B cell (primary cell): ENCODE measurements around the gene UGT3A1. TPM values are rescaled to one million over a fixed set of nuclear protein-coding genes. Genes with fewer than 3 reads are reported as not detected.
"Not testable (repeated sequence)": the region's sequence is repeated elsewhere in the genome, so short reads cannot be mapped to it uniquely, and the experiment has no call there.

Experiments
- ATAC-seq: fragments of 200-7000 bp; cut with Tn5 transposase; one replicate; pipeline ENCODE4 v1.10.0; 2021; ENCODE audit warnings: low read depth, mild to moderate bottlenecking, moderate number of reproducible peaks, moderate library complexity
- CTCF ChIA-PET: fragments of 350-600 bp; sonication (Branson Sonifier 250); formaldehyde crosslinking; loops from one replicate; lab custom pipeline; 2021; ENCODE audit warnings: antibody characterized with exemption, inconsistent platforms; lab: Charles Lee
- POLR2A ChIA-PET: fragments of 350-600 bp; sonication (Branson Sonifier 250); formaldehyde crosslinking; loops from one replicate; lab custom pipeline; 2021; ENCODE audit warnings: antibody characterized with exemption; lab: Charles Lee
- DNase-seq: peaks from one replicate; pipeline ENCODE4 v3.0.0; 2013
- H2AFZ ChIP-seq: 2 replicates; pipeline ENCODE4 v1.6.1; 2012; ENCODE audit warnings: mild to moderate bottlenecking, low read depth, low read length; ENCODE audit not compliant: insufficient read depth, poor library complexity, severe bottlenecking
- H3K27ac ChIP-seq, 2 donors: 1 replicate in 1 of 2; 2 replicates in 1 of 2; pipeline ENCODE4 v1.5.1; 2012 to 2013; ENCODE audit warnings: low read length in 2 of 2, mild to moderate bottlenecking in 2 of 2, moderate library complexity in 1 of 2
- H3K27me3 ChIP-seq, 4 experiments: fragments of 200-600 bp in 1 of 4; sonication (generic) in 1 of 4; replicated peaks in 1 of 4; 1 replicate in 2 of 4; 2 replicates in 2 of 4; pipeline versions ENCODE4 v1.6.1 to v1.7.0; 2013 to 2016; ENCODE audit warnings: low read length in 3 of 4, mild to moderate bottlenecking in 2 of 4, mixed read lengths in 1 of 4, moderate library complexity in 1 of 4; ENCODE audit not compliant: insufficient read depth in 4 of 4, control insufficient read depth in 3 of 4; ENCODE audit errors: control extremely low read depth in 1 of 4
- H3K36me3 ChIP-seq, 2 experiments: replicated peaks in 1 of 2; 1 replicate in 1 of 2; 2 replicates in 1 of 2; pipeline versions ENCODE4 v1.6.1 to v1.7.1; 2013; ENCODE audit warnings: low read length in 1 of 2; ENCODE audit not compliant: insufficient read depth in 2 of 2, control insufficient read depth in 1 of 2; ENCODE audit errors: control extremely low read depth in 1 of 2, extremely low read depth in 1 of 2
- H3K4me1 ChIP-seq, 2 donors: fragments of 200-600 bp in 1 of 2; sonication (generic) in 1 of 2; 1 replicate in 1 of 2; 2 replicates in 1 of 2; pipeline versions ENCODE4 v1.5.1 to v1.6.1; 2013 to 2017; ENCODE audit warnings: low read length in 2 of 2; ENCODE audit not compliant: control insufficient read depth in 2 of 2, insufficient read depth in 2 of 2
- H3K4me2 ChIP-seq: replicated peaks from 2 replicates; pipeline ENCODE3; 2012; ENCODE audit warnings: mild to moderate bottlenecking, low read depth, low read length; ENCODE audit not compliant: poor library complexity, severe bottlenecking
- H3K4me3 ChIP-seq, 5 experiments: fragments of 200-600 bp in 1 of 5; sonication (generic) in 1 of 5; 1 replicate in 3 of 5; 2 replicates in 2 of 5; pipeline versions ENCODE4 v1.5.1 to v1.7.0; 2011 to 2016; ENCODE audit warnings: low read length in 4 of 5, mild to moderate bottlenecking in 4 of 5, low read depth in 2 of 5, control low read depth in 1 of 5, moderate library complexity in 1 of 5; ENCODE audit not compliant: insufficient read depth in 1 of 5; ENCODE audit errors: control extremely low read depth in 1 of 5, extremely low read depth in 1 of 5
- H3K79me2 ChIP-seq: fragments of 200-600 bp; sonication (generic); one replicate; pipeline ENCODE4 v1.6.0; 2016; ENCODE audit warnings: low read length; ENCODE audit not compliant: control insufficient read depth, insufficient read depth
- H3K9ac ChIP-seq: fragments of 200-600 bp; sonication (generic); 2 replicates; pipeline ENCODE4 v1.6.1; 2017; ENCODE audit warnings: mild to moderate bottlenecking, low read length, moderate library complexity
- H3K9me3 ChIP-seq, 3 donors: one replicate each; pipeline versions ENCODE4 v1.6.1 to v1.7.1; 2013; ENCODE audit warnings: low read length in 2 of 3; ENCODE audit not compliant: control insufficient read depth in 2 of 3, insufficient read depth in 1 of 3; ENCODE audit errors: control extremely low read depth in 1 of 3
- H4K20me1 ChIP-seq: 2 replicates; pipeline ENCODE4 v1.6.0; 2012; ENCODE audit warnings: mild to moderate bottlenecking, low read length; ENCODE audit not compliant: insufficient read depth, control insufficient read depth, poor library complexity, severe bottlenecking
- H3K27ac Mint-ChIP-seq: one replicate; pipeline ENCODE4 v1.8.0; 2021; ENCODE audit warnings: mixed read lengths
- H3K27me3 Mint-ChIP-seq: one replicate; pipeline ENCODE4 v1.8.0; 2021; ENCODE audit warnings: mixed read lengths
- H3K4me1 Mint-ChIP-seq: one replicate; pipeline ENCODE4 v1.8.0; 2021; ENCODE audit warnings: mixed read lengths
- H3K4me3 Mint-ChIP-seq: one replicate; pipeline ENCODE4 v1.8.0; 2021; ENCODE audit warnings: mixed read lengths
- H3K9me3 Mint-ChIP-seq: one replicate; pipeline ENCODE4 v1.8.0; 2022; ENCODE audit warnings: mixed read lengths; ENCODE audit not compliant: insufficient read depth
- EZH2 ChIP-seq: IDR thresholded peaks from 2 replicates; pipeline ENCODE4 v1.6.1; 2012; ENCODE audit warnings: borderline replicate concordance, low read depth, mild to moderate bottlenecking, moderate library complexity, low read length; ENCODE audit not compliant: insufficient read depth, poor library complexity, severe bottlenecking
- WGBS: methylation state at CpG from one replicate; pipeline ENCODE4 v1.1.5; 2013; ENCODE audit warnings: missing lambda C conversion rate; ENCODE audit not compliant: insufficient coverage; 5-methylcytosine and 5-hydroxymethylcytosine counted together
- intact Hi-C: fragments of 100-400 bp; cut with micrococcal nuclease; formaldehyde crosslinking; loops from one replicate; pipeline ENCODE4 v1.10.0; 2022
- polyA plus RNA-seq: library from polyadenylated mRNA; depleted of rRNA; stranded (reverse); fragments of >200 nt; gene quantifications from 2 replicates; pipeline ENCODE4 v1.2.3, GENCODE V29; 2012
- total RNA-seq, 2 donors: library from RNA; stranded (reverse); fragments of 120-200 nt in 1 of 2; gene quantifications; 1 replicate in 1 of 2; 2 replicates in 1 of 2; pipeline versions ENCODE4 v1.2.3 to v1.2.4, GENCODE V29; 2013 to 2022
- TF ChIP-seq, protein P1 (sequence below): fragments of 200-600 bp; IDR thresholded peaks from one replicate; pipeline ENCODE4 v1.8.0; 2022; ENCODE audit warnings: antibody characterized with exemption, mild to moderate bottlenecking

Gene UGT3A1
- total and polyA plus RNA-seq, 2 donors (not counting 1 experiment from before 2014, with no cell fraction given): not detected

DNA sequence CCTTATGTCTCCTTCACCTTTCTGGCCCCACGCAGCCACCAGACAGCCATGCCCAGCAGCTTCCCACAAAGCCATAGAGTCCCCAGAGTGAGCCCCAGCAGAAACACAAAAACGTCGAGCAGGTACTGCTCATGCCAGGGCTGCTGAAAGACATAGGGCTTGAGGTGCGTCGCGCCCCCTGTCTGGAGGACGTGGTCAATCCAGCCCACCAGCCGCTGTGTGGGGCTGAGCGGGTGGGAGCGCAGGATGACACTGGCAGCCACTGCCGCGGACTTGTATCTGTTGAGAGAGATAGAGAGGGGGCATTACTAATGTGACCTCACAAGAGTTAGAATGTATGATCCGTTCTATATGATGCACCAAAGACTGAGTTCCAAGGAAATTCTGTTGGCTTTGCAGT is 44.5 kb upstream of the UGT3A1 start:
- Histone ChIP-seq H3K4me1 (no peaks in the 10 kb centered on the region), H3K4me3 (no peak overlapping the region), H2AFZ (no peak overlapping the region), H3K79me2 (no peaks in the 10 kb centered on the region), H3K9me3 (no peaks in the 10 kb centered on the region), H3K27me3 (no peaks in the 10 kb centered on the region), H3K4me2 (no peak overlapping the region), H3K27ac (no peak overlapping the region), H3K9ac (no peak overlapping the region), H3K36me3 (no peaks in the 10 kb centered on the region), H4K20me1 (no peaks in the 10 kb centered on the region)
- DNase-seq: no peak
- 93% methylated on average over 12 of the region's 13 CpGs for WGBS
- CTCF ChIA-PET: no interaction called here
- TF ChIP-seq EZH2: no peak
- TF ChIP-seq, protein P1, sequence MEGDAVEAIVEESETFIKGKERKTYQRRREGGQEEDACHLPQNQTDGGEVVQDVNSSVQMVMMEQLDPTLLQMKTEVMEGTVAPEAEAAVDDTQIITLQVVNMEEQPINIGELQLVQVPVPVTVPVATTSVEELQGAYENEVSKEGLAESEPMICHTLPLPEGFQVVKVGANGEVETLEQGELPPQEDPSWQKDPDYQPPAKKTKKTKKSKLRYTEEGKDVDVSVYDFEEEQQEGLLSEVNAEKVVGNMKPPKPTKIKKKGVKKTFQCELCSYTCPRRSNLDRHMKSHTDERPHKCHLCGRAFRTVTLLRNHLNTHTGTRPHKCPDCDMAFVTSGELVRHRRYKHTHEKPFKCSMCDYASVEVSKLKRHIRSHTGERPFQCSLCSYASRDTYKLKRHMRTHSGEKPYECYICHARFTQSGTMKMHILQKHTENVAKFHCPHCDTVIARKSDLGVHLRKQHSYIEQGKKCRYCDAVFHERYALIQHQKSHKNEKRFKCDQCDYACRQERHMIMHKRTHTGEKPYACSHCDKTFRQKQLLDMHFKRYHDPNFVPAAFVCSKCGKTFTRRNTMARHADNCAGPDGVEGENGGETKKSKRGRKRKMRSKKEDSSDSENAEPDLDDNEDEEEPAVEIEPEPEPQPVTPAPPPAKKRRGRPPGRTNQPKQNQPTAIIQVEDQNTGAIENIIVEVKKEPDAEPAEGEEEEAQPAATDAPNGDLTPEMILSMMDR: no peak
- H3K27ac Mint-ChIP-seq: no peak overlapping the region
- no peaks in the 10 kb centered on the region for H3K27me3 Mint-ChIP-seq
- ATAC-seq: no peak
- intact Hi-C loops: no loop called here
- no peaks in the 10 kb centered on the region for H3K4me1 Mint-ChIP-seq
- no peaks in the 10 kb centered on the region for H3K9me3 Mint-ChIP-seq
- H3K4me3 Mint-ChIP-seq: no peak overlapping the region
- POLR2A ChIA-PET: no interaction called here

DNA sequence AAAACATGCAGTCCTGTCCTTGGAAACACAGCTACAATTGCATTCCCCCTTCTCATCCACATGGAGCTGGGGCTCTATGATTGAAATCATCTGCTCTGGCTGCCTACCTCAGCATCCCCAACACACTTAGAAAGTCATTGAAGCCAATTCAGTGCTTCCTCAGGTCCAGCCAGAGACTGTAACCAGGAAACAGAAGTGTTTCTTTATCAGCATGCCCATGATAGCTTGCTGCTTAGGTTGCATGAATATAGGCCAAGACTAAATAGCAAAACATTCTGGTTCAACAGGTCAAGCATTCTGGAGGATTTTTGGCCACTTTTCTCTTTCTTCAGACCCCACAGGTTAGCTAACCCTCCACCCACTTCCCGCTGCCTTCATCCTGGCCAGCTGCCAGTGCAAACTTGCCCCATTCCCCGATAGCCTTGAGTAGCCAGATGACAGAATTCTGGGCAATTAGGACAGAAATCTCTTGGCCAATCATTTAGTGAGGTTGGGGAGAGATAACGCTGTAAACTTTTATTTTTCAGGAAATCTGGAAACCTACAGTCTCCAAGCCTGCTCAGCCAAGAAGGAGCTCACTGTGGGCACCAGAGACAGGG is 43.4 kb upstream of the UGT3A1 start:
- DNase-seq, H3K4me1 Mint-ChIP-seq, H3K4me3 ChIP-seq, H3K9me3 Mint-ChIP-seq, H3K4me1 ChIP-seq, ATAC-seq, H3K79me2 ChIP-seq, H2AFZ ChIP-seq, H3K4me3 Mint-ChIP-seq, H3K36me3 ChIP-seq, H3K9me3 ChIP-seq, H3K4me2 ChIP-seq, POLR2A ChIA-PET, H3K27ac Mint-ChIP-seq, H3K27me3 ChIP-seq, H3K27ac ChIP-seq, H3K9ac ChIP-seq, CTCF ChIA-PET, H4K20me1 ChIP-seq, intact Hi-C loops, H3K27me3 Mint-ChIP-seq: not testable (repeated sequence)
- WGBS: 90% methylated on average over 2 of the region's 3 CpGs
